Lung microvascular endothelial cell (primary cell): ENCODE data around the gene SPRED2. TPM values are rescaled to one million over a fixed set of nuclear protein-coding genes. Genes with fewer than 3 reads are reported as not detected.

Experiments
- DNase-seq, 2 donors: peaks; one replicate each; pipeline versions ENCODE4 v3.0.0 to v3.0.0-alpha.2; 2010; ENCODE audit warnings: low read depth in 2 of 2
- total RNA-seq: library from RNA; depleted of rRNA; stranded (reverse); fragments of >200 nt; gene quantifications from 2 replicates; pipeline ENCODE4 v1.2.1, GENCODE V29; 2014

The SPRED2 gene
- total RNA-seq, 1 donor from 2014 or later: 2.0 TPM

- no peak for DNase-seq
Measured at GRCh38 chr2:65415091-65415490, 17.3 kb downstream of the SPRED2 start.

- no peak for DNase-seq
Measured at GRCh38 chr2:65413610-65414009, 18.8 kb downstream of the SPRED2 start.

GRCh38 chr2:65413106-65413505 lies 19.3 kb downstream of the SPRED2 start:
- DNase-seq: no peak

GRCh38 chr2:65411056-65411795 lies 21.2 kb downstream of the SPRED2 start:
- DNase-seq: no peak

GRCh38 chr2:65409045-65409444 lies 23.4 kb downstream of the SPRED2 start:
- no peak for DNase-seq

GRCh38 chr2:65407240-65407639 lies 25.2 kb downstream of the SPRED2 start:
- no peak for DNase-seq

- no peak for DNase-seq
Measured at GRCh38 chr2:65404988-65405697, 27.3 kb downstream of the SPRED2 start.

- DNase-seq: no peak
Measured at GRCh38 chr2:65403529-65403915, 28.9 kb downstream of the SPRED2 start.

GRCh38 chr2:65402780-65403528 lies 29.4 kb downstream of the SPRED2 start:
- no peak for DNase-seq

GRCh38 chr2:65402323-65402722 lies 30.1 kb downstream of the SPRED2 start:
- DNase-seq: no peak

- no peak for DNase-seq
Measured at GRCh38 chr2:65397122-65397521, 35.3 kb downstream of the SPRED2 start.

GRCh38 chr2:65396348-65397026 lies 35.9 kb downstream of the SPRED2 start:
- no peak for DNase-seq

- no peak for DNase-seq
Measured at GRCh38 chr2:65395621-65396347, 36.6 kb downstream of the SPRED2 start.

GRCh38 chr2:65393743-65394422 lies 38.5 kb downstream of the SPRED2 start:
- DNase-seq: no peak

GRCh38 chr2:65393046-65393445 lies 39.4 kb downstream of the SPRED2 start:
- DNase-seq: no peak

- no peak for DNase-seq
Measured at GRCh38 chr2:65392609-65393008, 39.8 kb downstream of the SPRED2 start.

GRCh38 chr2:65390134-65390533 lies 42.3 kb downstream of the SPRED2 start:
- no peak for DNase-seq

- no peak for DNase-seq
Measured at GRCh38 chr2:65389476-65389875, 42.9 kb downstream of the SPRED2 start.

- peak in 1 of 2 donors; percentile 47 for DNase-seq
Measured at GRCh38 chr2:65388596-65389390, 43.6 kb downstream of the SPRED2 start.

GRCh38 chr2:65388051-65388531 lies 44.3 kb downstream of the SPRED2 start:
- DNase-seq: no peak
